Embryonic facial prominence (tissue), 1 donor: ENCODE data around the gene SAMM50.

Experiments
- DNase-seq: peaks from one replicate; pipeline ENCODE4 v3.0.0-alpha.2; 2016; ENCODE audit errors: extremely low spot score

Gene SAMM50

GRCh38 chr22:44028091-44028490 is 72.8 kb downstream of the SAMM50 start:
- DNase-seq, result no peak

GRCh38 chr22:44029069-44029468 is 73.8 kb downstream of the SAMM50 start:
- no peak for DNase-seq

GRCh38 chr22:44030051-44030701 is 74.9 kb downstream of the SAMM50 start:
- DNase-seq, result no peak

- no peak for DNase-seq
Observed at GRCh38 chr22:44030702-44031082, 75.5 kb downstream of the SAMM50 start.

- no peak for DNase-seq
Observed at GRCh38 chr22:44031158-44031952, 76.1 kb downstream of the SAMM50 start.

- DNase-seq, result no peak
Observed at GRCh38 chr22:44032126-44032730, 77.0 kb downstream of the SAMM50 start.

- no peak for DNase-seq
Observed at GRCh38 chr22:44033287-44033686, 78.0 kb downstream of the SAMM50 start.

GRCh38 chr22:44033694-44034093 is 78.5 kb downstream of the SAMM50 start:
- DNase-seq, result no peak

- DNase-seq, result no peak
Observed at GRCh38 chr22:44037519-44038375, 82.5 kb downstream of the SAMM50 start.

GRCh38 chr22:44039566-44040171 is 84.4 kb downstream of the SAMM50 start:
- no peak for DNase-seq

GRCh38 chr22:44042249-44043218 is 87.3 kb downstream of the SAMM50 start:
- DNase-seq, result no peak

- no peak for DNase-seq
Observed at GRCh38 chr22:44045145-44045544, 89.9 kb downstream of the SAMM50 start.
